H4 (cell line): ENCODE measurements around the gene UIMC1. TPM values are rescaled to one million over a fixed set of nuclear protein-coding genes. Genes with fewer than 3 reads are reported as not detected.
"Not testable (repeated sequence)": the region's sequence is repeated elsewhere in the genome, so short reads cannot be mapped to it uniquely, and the experiment has no call there.

Source experiments
- DNase-seq: peaks from one replicate; pipeline ENCODE4 v3.0.0-alpha.2; 2015; ENCODE audit warnings: low spot score
- total RNA-seq: library from RNA; depleted of rRNA; stranded (reverse); fragments of >200 nt; shearing (Covaris generic); gene quantifications from 2 replicates; pipeline ENCODE4 v1.2.3, GENCODE V29; 2014

Gene UIMC1
- total RNA-seq, 1 experiment from 2014 or later = 38.1 TPM

DNA sequence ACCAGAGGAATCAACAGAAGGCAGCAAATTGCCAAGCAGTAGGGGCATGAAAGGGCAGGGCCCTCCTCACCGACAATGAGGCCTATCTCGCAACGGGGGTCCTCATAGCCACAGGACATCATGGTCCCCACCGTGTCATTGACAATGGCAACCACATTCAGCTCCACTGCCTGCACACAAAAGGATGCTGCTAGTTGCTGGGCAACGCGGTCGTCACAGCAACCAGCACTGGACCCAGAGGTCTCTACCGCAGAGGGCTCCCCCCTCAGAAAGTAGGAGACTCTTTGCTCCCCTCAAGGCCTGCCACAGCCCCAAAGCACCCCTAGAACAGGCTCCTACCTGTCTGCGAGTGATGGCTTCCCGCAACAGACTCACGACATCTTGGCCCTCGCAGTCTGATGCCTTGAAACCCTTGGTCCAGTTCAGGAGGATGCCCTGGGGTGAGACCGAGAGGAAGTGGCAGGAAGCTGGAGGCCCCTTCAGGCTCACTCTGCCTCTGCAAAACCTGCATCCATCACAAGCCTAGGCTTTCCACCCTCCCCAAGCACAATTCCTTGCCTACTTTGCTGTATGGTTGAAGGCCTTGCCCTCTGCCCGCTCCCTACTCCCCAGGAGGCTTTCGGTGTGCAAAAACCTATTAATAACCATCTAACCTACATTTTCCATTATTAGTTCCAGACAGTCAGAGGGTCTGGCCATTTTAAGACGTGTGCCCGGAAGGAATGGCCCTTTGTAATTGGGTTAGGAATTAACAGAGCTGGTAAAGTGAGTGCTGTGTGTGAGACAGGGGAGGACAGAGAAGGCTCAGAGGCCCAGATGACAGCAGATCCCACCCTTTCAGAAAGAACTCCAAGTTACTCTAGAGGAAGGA lies 122.6 kb downstream of the UIMC1 start:
- DNase-seq = no peak

DNA sequence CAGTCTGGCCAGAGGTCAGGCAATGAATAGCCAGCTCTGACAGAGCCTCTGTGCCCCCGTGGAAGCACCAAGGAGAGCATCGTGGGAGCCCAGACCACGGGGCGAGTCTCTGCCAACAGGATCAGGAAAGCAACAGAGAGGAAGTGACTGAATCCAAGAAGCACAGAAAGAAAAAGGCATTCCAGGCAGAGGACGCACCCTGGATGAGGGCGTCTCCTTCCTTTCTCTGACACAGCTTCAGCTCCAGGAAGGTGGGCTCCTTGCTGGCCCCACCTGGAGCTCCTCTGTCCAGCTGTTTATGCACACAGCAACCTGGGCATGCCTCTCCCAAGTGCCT lies 124.0 kb downstream of the UIMC1 start:
- DNase-seq = no peak

DNA sequence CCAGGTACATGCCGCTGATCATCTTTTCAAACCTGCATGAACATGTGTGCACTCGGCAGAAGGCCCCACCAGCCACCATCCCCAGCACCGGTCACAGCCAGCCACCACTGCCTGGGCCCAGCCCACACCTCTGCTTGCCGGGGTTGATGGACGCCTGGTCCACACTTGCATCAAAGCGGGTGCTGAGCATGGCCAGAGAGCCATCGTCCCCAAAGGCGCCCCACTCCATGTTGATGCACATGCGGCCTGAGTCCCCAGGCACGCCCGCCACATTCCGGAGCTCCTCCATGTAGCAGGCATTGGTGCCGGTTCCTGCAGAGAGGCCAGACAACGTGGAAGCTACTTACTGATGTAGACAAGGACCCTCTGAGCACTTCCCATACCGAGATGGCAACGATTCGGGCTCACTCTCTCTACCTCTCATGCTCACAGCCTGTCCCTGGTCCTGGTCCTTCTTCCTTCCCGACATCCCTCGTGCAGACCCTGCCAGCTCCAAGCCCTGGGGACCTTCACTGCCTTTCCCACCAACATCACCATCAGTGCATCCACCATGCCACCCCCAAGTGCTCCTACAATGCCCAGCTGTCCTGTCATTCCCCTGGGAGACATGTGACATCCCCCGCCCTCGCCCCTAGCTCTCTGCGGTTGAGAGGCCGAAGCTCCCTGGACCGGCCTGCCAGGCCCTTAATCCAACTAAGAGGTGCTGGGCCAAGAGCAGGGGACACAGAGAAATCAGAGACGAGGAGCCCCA lies 124.6 kb downstream of the UIMC1 start:
- no peak for DNase-seq

DNA sequence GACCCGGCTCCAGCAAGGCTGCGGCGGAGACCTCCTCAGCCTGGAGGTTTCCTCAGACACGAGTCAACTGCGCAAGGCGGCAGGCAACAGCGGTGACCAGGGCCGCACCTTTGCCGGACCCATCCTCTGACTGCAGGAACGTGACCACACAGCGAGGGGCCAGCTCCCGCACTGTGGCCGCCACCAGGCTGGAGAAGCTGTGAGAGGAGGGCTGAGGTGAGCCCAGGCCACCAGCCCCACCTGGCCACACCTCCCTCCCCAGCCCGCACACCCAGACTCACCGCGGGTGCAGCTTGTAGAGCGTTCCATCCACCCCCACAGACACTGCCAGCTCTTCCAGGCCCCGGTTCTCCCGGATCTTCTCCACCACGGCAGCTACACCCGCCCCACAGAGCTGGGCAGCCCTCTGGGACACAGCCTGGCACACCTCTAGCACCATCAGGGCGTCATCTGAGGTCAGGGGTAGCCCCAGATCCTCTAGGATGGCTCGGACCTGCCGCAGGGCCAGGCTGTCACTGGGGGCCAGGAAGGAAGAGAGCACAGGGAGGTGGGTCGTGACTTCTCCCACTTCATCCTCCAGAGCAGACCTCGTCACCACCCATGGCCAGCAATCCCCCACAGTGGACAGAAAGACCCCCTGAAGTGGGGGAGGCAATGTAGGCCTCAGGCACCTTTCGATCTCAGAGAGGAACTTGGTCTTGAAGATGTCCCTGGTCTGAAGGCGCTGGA lies 125.4 kb downstream of the UIMC1 start:
- no peak for DNase-seq

DNA sequence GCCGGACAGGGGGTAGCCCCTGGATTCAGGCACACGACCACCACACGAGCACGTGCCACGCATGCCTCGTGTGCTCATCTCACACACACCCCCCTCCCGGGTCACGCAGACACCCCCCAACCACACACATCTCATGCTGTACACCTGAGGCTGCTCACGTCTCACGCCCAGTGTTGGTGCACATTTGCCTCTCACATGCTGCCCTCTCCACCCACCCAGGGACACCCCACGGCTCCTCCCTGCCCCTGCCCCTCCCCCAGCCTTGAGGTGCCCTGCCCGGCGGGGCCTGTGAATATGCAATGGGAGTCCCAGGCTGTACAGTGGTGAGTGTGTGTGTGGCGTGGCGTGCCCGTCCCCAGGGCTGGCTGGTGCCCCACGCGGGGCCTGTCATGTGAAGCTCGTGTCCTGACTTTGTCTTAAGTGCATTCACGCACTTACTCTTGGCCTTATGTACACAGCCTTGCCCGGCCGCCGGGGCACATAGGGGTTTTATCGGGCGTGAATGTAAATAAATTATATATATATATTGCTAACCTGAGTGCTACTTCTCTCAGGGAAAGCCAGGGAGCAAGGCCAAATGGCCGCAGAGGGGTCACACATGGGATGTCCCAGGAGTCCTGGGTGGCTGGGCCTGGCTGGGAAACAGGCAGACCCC lies 126.1 kb downstream of the UIMC1 start:
- DNase-seq = no peak

DNA sequence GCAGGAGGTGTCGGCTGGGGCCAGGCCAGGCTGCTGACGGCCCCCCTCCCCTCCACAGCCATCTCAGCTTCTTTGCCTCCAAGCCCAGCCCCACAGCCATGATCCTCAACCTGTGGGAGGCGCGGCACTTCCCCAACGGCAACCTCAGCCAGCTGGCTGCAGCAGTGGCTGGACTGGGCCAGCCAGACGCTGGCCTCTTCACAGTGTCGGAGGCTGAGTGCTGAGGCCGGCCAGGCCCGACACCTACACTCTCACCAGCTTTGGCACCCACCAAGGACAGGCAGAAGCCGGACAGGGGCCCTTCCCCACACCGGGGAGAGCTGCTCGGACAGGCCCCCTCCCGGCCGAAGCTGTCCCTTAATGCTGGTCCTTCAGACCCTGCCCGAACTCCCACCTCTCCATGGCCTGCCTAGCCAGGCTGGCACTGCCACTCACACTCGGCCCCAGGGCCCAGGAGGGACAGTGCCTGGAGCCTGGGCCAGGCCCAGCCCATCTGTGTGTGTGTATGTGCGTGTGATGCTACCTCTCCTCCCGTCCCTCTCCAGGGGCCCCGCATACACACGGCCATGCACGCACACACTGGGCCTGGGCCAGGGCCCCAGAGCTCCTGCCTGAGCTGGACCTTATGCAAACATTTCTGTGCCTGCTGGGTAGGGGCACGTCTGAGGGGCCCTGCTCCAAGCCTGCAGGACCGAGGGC lies 126.8 kb downstream of the UIMC1 start:
- no peak for DNase-seq

DNA sequence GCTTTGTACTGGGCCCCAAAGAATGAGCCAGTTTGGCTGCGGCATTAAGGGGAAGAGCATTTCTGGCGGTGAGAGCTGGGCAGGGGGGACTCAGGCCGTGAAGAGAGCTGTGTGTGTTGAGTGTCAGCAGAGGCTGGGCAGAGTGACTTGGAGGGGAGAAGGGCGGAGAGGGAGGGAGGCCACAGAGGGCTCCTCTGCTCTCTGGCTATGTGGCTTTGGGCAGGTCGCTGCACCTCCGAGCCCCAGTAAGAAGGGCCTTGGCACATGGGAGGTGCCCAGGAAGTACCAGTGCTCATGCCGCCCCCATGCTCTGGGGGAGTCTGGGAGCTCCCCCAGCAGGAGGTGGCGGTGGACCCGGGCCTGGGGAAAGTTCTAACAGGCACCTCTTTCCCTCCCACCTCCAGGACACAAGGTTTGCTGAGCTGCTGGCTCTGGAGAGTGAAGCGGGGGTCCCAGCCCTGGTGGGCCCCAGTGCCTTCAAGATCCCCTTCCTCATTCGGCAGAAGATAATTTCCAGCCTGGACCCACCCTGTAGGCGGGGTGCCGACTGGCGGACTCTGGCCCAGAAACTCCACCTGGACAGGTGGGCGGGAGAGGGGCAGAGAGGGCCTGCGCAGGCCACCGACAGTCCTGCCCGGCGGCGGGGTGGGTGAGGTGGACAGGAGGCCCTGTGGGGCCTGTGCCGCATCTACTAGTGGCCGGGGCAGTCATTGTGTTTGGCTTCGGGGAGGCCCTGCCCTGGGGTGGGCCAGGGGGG lies 127.5 kb downstream of the UIMC1 start:
- DNase-seq = no peak

DNA sequence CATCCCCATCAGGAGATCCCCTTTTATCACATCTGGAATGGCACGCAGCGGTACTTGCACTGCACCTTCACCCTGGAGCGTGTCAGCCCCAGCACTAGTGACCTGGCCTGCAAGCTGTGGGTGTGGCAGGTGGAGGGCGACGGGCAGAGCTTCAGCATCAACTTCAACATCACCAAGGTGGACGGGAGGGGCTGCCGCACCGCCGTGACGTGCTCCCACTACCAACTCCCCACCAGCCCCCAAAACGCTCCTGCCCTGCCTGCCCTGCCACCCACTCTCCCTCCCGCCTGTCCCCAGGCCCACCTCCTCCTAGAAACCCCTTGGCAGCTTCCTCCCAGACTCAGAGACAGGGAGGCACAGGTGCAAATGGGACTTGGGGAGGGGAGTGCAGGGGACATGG lies 128.1 kb downstream of the UIMC1 start:
- no peak for DNase-seq

DNA sequence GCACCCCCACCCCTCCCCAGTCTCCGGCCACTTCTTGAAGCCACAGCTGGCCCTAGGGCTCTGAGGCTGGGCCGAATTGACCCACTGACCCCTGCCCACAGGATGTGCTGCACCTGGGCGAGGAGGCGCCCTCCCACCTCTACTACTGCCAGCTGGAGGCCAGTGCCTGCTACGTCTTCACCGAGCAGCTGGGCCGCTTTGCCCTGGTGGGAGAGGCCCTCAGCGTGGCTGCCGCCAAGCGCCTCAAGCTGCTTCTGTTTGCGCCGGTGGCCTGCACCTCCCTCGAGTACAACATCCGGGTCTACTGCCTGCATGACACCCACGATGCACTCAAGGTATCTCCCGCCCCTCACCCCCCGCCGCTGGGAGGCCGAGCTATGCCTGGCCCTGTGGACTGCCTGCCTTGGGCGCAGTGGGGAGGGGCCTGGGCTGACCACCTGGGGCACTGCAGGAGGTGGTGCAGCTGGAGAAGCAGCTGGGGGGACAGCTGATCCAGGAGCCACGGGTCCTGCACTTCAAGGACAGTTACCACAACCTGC lies 128.7 kb downstream of the UIMC1 start:
- DNase-seq = no peak

DNA sequence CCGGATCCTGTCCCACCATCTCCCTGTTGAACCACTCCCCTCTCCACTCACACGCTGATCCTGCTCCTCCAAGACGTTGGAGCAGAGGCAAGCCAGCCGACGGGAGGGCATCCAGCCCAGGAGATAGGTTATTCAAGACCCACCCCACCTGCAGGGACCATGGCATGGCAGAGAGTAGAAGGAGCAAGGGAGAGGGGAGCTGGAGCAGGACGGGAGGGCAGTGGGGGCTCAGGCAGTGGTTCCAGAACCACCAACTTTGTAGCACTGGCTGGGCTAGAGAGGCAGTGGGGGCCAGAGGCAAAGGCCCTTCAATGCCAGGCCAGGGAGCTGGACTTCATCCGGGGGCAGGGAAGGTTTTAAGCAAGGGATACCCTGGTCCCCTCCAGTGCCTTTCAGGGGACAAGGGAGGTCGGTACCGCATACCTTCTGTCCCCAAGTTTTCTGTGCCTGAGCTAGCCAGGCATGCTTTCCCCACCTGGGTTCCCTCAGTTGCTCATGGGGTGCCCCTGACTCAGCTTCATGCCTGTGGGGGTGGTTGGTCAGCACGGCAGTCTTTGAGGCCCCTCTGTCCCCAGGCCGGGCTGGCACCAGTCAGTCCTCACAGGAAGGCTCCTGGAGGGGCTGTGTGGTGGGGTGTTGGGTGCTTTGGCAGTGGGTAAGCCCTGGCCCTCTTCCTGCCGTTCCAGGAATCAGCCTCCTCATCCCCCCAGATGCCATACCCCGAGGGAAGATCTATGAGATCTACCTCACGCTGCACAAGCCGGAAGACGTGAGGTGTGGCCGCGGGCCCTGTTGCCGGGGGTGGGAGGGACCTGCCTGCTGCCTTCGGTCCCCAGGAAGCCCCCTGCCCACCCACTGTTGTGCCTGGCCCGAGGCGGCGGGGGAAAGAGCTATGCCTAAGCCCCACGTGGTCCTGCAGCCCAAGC lies 129.8 kb downstream of the UIMC1 start:
- no peak for DNase-seq

DNA sequence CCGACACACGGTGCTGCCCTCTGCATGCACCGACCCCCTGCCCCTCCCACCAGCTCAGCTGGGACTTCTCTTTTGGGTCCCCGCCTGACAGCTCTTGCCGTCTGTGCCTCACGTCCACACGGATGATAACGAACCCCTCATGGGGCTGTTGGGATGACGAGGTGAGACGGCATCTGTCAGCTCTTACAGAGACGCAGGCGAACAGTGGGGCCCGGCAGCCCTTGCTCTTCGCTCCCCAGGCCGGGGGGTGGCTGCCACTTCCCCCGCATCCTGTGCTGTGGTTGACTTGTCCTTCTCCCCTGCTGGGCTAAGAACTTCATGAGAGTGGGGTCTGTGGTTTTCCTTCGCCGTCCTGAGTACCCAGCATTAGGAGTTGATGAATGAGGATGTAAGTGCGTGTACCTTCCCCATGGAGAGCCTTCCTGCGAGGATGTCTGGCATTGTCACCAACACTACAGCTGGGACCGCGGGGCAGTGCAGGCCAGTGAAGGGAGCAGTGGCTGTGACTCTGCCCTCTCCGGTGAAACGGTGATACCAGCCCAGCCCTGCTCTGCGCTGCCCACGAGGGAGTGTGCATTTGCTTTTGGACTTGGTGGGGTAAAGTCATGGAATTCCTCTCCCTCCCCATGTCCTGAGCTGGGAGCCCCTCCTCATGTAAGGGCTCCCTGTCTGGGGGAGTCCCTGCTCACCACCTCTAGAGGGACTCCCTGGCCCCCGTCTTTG lies 130.6 kb downstream of the UIMC1 start:
- no peak for DNase-seq

DNA sequence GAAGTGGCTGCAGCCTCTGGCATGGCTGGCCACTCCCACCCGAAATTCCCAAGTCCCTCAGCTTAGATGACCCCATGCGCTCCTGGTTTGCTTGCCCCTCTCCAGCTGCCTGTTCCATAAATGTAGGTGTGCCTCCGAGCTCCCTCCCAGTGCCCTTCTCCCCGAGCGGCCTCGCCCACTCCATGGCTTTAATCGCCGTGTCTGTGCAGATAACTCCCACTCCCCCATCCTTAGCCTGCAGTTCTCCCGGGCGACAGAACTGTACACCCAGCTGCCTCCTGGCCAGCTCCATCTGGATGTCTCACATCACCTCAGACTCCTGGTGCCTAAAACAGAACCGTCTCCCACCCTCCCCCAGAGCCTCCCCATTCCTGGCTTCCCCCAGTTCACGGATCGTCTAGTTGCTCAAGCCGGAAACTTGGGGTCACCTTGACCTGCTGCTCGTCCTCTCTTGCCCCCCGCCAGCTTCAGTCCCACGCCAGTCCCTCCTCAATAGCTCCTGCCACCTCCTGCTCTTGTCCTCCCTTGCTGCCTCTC lies 131.5 kb downstream of the UIMC1 start:
- no peak for DNase-seq

DNA sequence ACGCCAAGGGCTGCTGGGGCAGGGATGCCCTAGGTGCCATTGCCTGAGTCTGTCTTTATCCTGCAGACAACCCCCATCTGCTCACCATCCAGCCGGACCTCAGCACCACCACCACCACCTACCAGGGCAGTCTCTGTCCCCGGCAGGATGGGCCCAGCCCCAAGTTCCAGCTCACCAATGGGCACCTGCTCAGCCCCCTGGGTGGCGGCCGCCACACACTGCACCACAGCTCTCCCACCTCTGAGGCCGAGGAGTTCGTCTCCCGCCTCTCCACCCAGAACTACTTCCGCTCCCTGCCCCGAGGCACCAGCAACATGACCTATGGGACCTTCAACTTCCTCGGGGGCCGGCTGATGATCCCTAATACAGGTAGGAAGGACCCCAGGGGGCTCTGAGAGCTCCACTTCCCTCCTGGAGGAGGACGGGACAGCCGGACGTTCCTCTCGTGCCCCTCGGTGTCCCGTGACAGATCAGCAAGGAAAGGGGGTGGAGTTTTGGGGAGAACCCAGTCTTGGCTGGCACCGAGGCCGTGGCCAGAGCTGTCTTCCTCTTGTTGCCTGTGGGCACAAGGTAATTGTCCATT lies 132.3 kb downstream of the UIMC1 start:
- DNase-seq = no peak

DNA sequence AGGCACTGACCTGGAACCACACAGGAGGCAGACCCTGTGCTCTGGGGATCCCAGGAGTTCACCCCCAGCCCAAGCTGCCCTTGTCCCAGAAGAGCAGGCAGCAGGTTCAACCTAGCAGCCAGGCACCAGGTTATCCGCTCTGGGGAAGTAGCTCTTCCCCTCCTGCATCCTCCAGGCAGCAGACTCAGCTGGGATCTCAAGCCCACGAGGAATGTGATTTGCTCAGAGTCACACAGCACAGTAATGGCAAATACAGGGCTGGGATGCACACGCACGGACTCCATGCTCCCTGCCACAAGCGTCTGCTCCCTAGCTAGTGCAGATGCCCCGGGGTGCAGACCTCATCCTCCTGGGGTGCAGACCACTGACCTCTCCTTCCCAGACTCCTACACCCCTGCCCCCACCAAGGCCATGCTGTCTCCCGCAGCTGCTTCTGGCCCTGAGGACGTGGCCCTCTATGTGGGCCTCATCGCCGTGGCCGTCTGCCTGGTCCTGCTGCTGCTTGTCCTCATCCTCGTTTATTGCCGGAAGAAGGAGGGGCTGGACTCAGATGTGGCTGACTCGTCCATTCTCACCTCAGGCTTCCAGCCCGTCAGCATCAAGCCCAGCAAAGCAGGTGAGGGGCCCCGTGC lies 132.9 kb downstream of the UIMC1 start:
- DNase-seq = no peak

DNA sequence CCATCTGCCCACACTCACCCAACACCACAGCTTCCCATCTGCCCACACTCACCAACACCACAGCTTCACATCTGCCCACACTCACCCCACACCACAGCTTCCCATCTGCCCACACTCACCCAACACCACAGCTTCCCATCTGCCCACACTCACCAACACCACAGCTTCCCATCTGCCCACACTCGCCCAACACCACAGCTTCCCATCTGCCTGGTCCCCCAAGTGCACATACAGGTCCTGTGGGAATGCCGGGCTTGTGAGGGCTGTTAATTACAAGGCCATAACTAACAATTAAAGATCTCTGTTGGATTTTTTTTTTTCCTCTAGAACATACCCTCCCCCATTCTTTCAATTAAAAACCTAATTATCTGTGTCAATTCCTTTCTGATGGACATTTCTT lies 133.6 kb downstream of the UIMC1 start:
- not testable (repeated sequence) for DNase-seq

DNA sequence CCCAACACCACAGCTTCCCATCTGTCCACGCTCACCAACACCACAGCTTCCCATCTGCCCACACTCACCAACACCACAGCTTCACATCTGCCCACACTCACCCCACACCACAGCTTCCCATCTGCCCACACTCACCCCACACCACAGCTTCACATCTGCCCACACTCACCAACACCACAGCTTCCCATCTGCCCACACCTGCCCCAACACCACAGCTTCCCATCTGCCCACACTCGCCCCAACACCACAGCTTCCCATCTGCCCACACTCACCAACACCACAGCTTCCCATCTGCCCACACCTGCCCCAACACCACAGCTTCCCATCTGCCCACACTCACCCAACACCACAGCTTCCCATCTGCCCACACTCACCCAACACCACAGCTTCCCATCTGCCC lies 134.0 kb downstream of the UIMC1 start:
- DNase-seq = not testable (repeated sequence)

DNA sequence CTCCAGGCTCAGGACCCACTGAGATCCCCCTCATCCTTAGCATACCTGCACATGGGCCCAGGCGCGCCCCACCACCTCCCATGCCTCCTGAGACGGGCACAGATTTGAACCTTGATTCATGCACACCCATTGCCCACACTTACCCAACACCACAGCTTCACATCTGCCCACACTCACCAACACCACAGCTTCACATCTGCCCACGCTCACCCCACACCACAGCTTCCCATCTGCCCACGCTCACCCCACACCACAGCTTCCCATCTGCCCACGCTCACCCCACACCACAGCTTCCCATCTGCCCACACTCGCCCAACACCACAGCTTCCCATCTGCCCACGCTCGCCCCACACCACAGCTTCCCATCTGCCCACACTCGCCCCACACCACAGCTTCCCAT lies 135.9 kb downstream of the UIMC1 start:
- DNase-seq = not testable (repeated sequence)
